ENCODE measurements around the gene TXLNG. TPM values are rescaled to one million over a fixed set of nuclear protein-coding genes. Genes with fewer than 3 reads are reported as not detected.

Gene TXLNG
- total and polyA plus RNA-seq, 2 of the 4 experiments (the other 2 are of a cell fraction), result 7.0 to 9.7 TPM

DNA sequence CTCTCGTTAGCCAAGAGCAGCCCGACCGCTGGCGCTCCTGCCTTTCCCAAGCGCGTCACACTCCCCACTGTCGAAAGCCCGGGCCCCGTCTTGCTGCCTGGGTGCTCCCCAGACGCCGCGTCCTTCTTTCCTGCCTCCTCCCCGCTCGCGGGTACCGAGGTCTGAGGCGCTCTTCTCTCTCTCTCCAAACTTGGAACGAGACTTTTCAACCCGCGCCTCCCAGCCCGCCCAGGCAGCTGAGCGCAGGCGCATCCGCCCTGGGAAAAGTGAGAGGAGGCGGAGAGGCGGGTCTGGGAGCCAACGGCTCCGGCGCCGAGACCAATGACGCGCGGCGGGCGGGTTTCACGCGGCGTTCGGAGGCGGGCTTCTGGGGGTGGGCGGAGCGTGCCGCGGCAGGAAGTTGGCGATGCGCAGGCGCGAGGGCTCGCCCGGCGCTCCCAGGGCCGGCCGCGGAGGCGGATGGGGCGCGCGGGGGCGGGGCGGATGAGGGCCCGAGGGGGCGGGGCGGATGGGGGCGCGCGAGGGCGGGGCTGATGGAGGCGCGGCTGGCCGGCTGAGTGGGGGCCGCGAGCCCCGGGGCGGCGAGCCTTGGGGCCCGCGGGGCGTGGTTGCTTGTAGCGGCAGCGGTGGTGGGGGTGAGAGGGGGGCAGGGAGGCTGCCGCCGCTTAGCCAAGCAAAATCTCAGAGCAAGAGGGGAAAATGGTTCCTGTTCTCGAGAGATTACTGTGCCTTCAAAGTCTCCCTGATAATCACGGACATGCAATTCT lies 84.0 kb downstream of the TXLNG start, which contains the start of gene RBBP7:
Gene RBBP7, minus strand, starts transcription at position 268 of the 767 bp plus-strand sequence. CDS start 309 bp downstream, outside the sequence.
- no TSS peak for BruUV-seq (replicated peaks)
- DNase-seq (peak; percentile 89), ATAC-seq (ENCODE audit: low read depth) (peak; percentile 91)
- Histone ChIP-seq H3K27ac (ENCODE audit: insufficient read depth, low read length) (peak within 1 kb of the TSS; percentile 92), H2BK5ac (ENCODE audit: low read depth, low read length, poor library complexity, severe bottlenecking) (peak within 1 kb of the TSS; percentile 77), H3K9me1 (ENCODE audit: insufficient read depth, low read length) (no peaks in the 10 kb centered on the region; the same call in 1 of the 2 replicates), H3K18ac (ENCODE audit: low read depth, low read length) (peak within 1 kb of the TSS; percentile 77), H2AFZ (replicated peaks; ENCODE audit: low read length, poor library complexity) (peak within 1 kb of the TSS; percentile 96), H3K9me3 (ENCODE audit: control insufficient read depth, insufficient read depth, low read length) (no peaks in the 10 kb centered on the region), H4K8ac (ENCODE audit: low read depth in 2 of 2, low read length in 2 of 2) (peak within 1 kb of the TSS; percentile 89 to 96), H3K4me2 (ENCODE audit: low read depth, low read length) (peak within 1 kb of the TSS; percentile 96), H4K91ac (ENCODE audit: insufficient read depth, low read depth, low read length) (peak within 1 kb of the TSS; percentile 62), H2BK120ac (ENCODE audit: low read depth, low read length) (peak within 1 kb of the TSS; percentile 46; the same call in 1 of the 2 replicates), H3K36me3 (ENCODE audit: control insufficient read depth, insufficient read depth, low read length) (no peaks in the 10 kb centered on the region), H3K4ac (ENCODE audit: low read depth, low read length) (peak within 1 kb of the TSS; percentile 74), H2BK15ac (ENCODE audit: low read depth, low read length) (no peak within 1 kb of the TSS), H3K4me3 (ENCODE audit: insufficient read depth, low read depth, low read length) (peak within 1 kb of the TSS; percentile 66), H2BK20ac (ENCODE audit: low read depth, low read length) (no peak within 1 kb of the TSS), H3K79me1 (ENCODE audit: low read depth in 1 of 2, low read length in 2 of 2) (peaks cover 3 to 18% of the 10 kb centered on the region in 2 experiments; a peak in 2 of 4 replicates), H3K4me1 (ENCODE audit: control insufficient read depth, insufficient read depth, low read length) (peaks cover 8% of the 10 kb centered on the region), H3K56ac (ENCODE audit: extremely low read depth, insufficient read depth, low read length) (peak within 1 kb of the TSS; percentile 87), H4K5ac (ENCODE audit: low read depth, low read length) (peak within 1 kb of the TSS; percentile 66), H3K9ac (ENCODE audit: low read depth, low read length) (peak within 1 kb of the TSS; percentile 82), H3K23ac (ENCODE audit: low read depth, low read length) (peak within 1 kb of the TSS; percentile 87), H3K27me3 (ENCODE audit: control insufficient read depth, insufficient read depth, low read length) (peaks cover 9% of the 10 kb centered on the region), H3K14ac (replicated peaks; ENCODE audit: low read depth, low read length) (peak within 1 kb of the TSS; percentile 73; the same call in 1 of the 2 replicates), H2AK5ac (ENCODE audit: low read depth, low read length) (0 out of 2 replicates have a peak within 1 kb of the TSS, but pooled peaks have one; percentile 15), H4K20me1 (ENCODE audit: insufficient read depth, low read length) (peaks cover 35% of the 10 kb centered on the region), H2AK9ac (replicated peaks; ENCODE audit: low read depth, low read length, poor library complexity) (peak within 1 kb of the TSS; percentile 94)
- ChIA-PET CTCF (interaction anchor here (0.7 to 1.1 kb wide), 2 partner anchors 13 kb away, joined by 3 to 6 read pairs; no protein-coding TSS in a partner anchor), POLR2A (ENCODE audit: unreplicated experiment) (no interaction called here)
- TF ChIP-seq, protein P1, sequence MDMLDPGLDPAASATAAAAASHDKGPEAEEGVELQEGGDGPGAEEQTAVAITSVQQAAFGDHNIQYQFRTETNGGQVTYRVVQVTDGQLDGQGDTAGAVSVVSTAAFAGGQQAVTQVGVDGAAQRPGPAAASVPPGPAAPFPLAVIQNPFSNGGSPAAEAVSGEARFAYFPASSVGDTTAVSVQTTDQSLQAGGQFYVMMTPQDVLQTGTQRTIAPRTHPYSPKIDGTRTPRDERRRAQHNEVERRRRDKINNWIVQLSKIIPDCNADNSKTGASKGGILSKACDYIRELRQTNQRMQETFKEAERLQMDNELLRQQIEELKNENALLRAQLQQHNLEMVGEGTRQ (IDR thresholded peaks at IDR 0.05; ENCODE audit: low read depth, low read length), result 0 out of 2 replicates have a peak, but pooled peaks have one; percentile 4
- peak; percentile 94 for TF ChIP-seq POLR2A (IDR thresholded peaks at IDR 0.05; ENCODE audit: low read depth, low read length)
- no peak for TF ChIP-seq CEBPB (IDR thresholded peaks at IDR 0.05; ENCODE audit: low read depth, low read length)
- peak; percentile 74; the same call in 1 of the 2 replicates for TF ChIP-seq MAZ (IDR thresholded peaks at IDR 0.05; ENCODE audit: borderline replicate concordance, low read depth, low read length)
- intact Hi-C loops (cut with micrococcal nuclease), result loop anchor here (1.0 kb wide), 1 partner anchor 33 kb away; no protein-coding TSS in a partner anchor
- 8% methylated on average over 10 of the region's 84 CpGs; no CpG with 5 or more reads in 1 of the 2 experiments for WGBS, 2 experiments (ENCODE audit: extremely low coverage in 2 of 2, insufficient read length in 1 of 2)
- dilution Hi-C loops (cut with HindIII; ENCODE audit: low sequenced_read_pairs, unreplicated experiment), result no loop called here
- in situ Hi-C loops (cut with MboI; ENCODE audit: low sequenced_read_pairs), result no loop called here

All from IMR-90 (cell line).